GM19455 (cell line): ENCODE data around the gene UNKL.
A peak's percentile ranks its signal among the peaks of the same experiment; 100 is the strongest.

Experiments used
- ATAC-seq: cut with Tn5 transposase; IDR thresholded peaks from one replicate; pipeline ENCODE4 v1.9.1; 2021; ENCODE audit not compliant: unreplicated experiment

UNKL gene

DNA sequence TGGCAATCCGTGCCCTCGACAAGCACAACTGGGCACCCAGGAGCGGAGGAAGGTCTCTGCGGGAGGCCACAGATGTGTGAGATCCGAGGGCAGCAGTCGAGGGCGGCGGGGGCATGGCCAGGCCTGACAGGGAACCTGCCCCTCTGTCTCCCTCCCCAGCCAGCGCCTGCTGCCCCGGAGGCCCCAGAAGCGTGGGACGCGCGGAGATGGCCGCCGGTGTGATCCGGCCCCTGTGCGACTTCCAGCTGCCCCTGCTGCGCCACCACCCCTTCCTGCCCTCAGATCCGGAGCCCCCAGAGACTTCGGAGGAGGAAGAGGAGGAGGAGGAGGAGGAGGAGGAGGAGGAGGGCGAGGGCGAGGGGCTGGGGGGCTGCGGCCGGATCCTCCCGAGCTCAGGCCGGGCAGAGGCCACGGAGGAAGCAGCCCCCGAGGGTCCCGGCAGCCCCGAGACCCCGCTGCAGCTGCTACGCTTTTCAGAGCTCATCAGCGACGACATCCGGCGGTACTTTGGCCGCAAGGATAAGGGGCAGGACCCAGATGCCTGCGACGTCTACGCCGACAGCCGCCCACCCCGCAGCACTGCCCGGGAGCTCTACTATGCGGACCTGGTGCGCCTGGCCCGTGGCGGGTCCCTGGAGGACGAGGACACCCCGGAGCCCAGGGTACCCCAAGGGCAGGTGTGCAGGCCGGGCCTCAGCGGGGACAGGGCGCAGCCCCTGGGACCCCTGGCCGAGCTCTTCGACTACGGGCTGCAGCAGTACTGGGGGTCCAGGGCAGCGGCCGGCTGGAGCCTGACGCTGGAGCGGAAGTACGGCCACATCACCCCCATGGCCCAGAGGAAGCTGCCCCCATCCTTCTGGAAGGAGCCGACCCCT, 18.1 kb upstream of the UNKL start:
- no peak for ATAC-seq

DNA sequence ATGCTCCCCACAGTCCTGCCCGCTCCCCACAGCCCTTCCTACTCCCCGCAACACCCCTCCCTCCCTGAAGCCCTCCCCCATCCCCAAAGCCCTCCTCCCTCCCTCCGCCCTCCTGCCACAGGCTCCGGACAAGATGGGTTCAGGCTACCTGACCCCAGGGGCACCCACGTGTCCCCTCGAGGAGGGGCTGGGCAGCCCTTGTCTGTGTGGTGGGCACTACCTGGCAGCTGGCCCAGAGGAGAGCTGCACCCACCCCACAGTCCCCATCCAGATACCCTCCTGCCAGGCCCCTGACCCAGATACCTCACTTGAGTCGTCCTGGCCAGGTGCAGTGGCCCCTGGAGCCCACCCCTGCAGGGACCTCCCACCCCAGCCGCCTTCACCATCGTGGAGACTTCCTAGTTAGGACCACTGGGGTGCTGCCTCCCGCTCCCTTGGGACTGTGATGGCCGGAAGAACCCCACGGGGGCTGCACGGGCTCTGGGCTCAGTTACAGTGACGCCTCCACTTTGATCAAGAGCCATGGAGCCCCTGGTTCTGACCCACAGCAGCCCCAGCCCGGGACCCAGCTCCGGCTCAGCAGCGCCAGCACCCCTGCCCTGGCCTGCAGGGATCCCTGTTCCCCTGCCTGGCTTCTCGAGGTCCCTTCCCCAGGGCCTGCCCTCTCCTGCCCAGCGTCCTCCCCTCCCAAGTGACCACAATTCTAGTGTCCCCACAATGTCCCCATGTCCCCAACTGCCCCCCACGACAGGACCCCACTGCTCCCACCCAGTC, 17.2 kb upstream of the UNKL start:
- no peak for ATAC-seq

DNA sequence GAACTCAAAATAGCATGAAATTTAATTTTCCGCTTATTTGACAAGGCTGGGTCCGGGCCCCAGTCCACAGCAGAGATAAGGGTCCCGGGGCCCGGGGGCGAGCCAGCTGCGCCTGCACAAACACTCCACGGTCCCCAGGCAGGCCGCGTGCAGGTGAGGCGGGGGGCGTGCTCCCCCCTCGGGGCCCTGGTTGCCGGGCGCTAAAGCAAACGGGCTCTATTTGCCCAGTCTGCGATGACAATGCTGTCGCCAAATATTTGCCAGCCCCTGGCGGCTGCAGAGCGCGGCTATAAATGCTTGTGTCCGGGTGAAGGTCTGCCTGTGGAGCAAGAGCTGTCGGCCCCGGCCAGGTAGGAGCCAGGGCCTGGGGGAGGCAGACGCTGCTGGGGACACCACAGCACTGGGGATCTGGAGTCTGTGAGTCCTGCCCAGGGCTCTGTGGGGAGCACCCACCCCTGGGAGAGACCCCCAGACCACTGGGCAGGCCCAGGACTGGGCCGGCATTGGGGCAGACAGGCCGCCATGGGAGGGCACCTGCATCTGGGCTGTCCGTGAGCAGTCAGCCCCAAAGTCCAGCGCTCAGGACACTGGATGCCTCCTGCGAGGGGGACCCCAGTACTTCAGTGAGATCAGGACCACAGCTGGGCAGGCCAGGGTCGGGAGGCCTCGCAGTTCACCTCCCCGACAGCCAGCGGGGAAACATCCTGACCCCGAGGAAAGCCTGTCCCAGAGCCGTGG, 16.4 kb upstream of the UNKL start, which contains the start of gene PERCC1:
PERCC1 (plus strand) TSS at position 320 of the 738 bp plus-strand sequence. CDS start 1,516 bp downstream, outside the sequence.
- no peak for ATAC-seq

DNA sequence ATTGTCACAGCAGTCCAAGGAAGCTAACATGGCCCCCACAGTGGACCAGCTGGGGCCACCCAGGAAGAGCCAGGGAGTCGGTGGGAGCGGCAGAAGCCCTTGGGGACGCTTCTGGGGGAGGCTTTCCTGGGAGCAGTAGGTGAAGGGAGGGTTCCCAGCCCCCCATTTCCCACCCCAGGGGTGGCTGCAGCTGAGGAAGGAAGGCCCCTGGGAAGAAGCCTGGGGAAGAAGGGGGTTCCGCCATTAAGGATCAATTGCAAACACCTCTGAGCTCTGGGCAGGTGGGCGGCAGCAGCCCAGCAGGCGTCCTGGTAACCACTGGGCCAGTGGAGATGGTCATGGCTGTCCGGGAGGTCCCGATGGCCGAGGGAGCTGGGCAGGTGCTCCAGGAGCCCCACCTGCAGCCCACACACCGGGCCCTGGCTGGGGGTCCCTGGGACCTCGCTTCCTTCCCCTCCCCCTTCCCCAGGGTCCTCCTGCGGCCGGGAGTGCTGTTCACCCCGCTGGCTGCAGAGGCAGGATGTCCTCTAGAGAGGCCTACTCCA, 15.8 kb upstream of the UNKL start:
- ATAC-seq: no peak

- no peak for ATAC-seq
These were observed 15.1 kb upstream of the UNKL start for GRCh38 chr16:1429631-1430030.

- ATAC-seq: no peak
These were observed 14.5 kb upstream of the UNKL start for GRCh38 chr16:1429012-1429411.

GRCh38 chr16:1428511-1428910, 14.0 kb upstream of the UNKL start:
- no peak for ATAC-seq

- ATAC-seq: no peak
These were observed 13.3 kb upstream of the UNKL start for GRCh38 chr16:1427473-1428461.

GRCh38 chr16:1426734-1427471, 12.4 kb upstream of the UNKL start:
- ATAC-seq: no peak

GRCh38 chr16:1425616-1426370, 11.3 kb upstream of the UNKL start:
- no peak for ATAC-seq

DNA sequence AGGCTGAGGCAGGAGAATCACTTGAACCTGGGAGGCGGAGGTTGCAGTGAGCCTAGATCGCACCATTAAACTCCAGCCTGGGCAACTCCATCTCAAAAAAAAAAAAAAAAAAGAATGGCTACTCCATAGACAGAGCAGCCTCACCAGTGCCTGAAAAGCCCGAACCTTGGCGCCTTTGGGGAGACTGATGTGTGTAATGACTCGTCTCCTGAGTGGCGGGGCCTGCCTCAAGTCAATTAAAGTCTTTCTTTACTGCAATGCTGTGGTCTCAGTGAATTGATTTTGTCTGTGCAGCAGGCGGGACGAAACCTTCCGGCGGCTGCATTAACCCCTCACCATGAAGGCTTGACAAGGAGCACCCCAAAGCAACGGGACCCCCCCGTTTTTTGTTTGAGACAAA, 9.5 kb upstream of the UNKL start:
- no peak for ATAC-seq

DNA sequence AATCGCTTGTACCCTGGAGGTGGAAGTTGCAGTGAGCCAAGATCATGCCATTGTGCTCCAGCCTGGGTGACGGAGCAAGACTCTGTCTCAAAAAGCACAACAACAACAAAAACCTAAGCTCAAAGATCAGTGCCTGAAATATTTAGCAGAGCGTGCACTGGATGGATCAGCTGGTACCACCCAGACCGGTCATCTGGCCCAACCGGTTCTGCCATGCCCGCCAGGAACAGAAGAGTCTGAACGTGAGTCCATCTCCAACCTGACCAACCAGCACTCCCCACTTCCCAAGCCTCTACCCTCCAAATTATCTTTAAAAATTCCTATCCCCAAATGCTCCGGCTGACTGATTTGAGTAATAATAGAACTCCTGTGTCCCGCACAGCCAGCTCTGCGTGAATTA, 7.6 kb upstream of the UNKL start:
- no peak for ATAC-seq

- peak; percentile 14 for ATAC-seq
These were observed 5.6 kb upstream of the UNKL start for GRCh38 chr16:1420111-1420539.

GRCh38 chr16:1416521-1416941, 2.0 kb upstream of the UNKL start:
- no peak for ATAC-seq

GRCh38 chr16:1413684-1414531, 596 bp downstream of the UNKL start:
- peak; percentile 42 for ATAC-seq

- no peak for ATAC-seq
These were observed 1.7 kb downstream of the UNKL start for GRCh38 chr16:1412847-1413246.

- ATAC-seq: peak; percentile 58
These were observed 6.2 kb downstream of the UNKL start for GRCh38 chr16:1408171-1408837.
